ENCODE measurements around the gene POLH. TPM values are rescaled to one million over a fixed set of nuclear protein-coding genes. Genes with fewer than 3 reads are reported as not detected.
A peak's percentile ranks its signal among the peaks of the same experiment; 100 is the strongest.

POLH gene
- total and polyA plus RNA-seq, 2 experiments from 2014 or later = 5.8 to 7.9 TPM

- TF ChIP-seq ZNF462 (CRISPR knock-in tag; IDR thresholded peaks at IDR 0.05) (no peak), EZH2phosphoT487 (IDR thresholded peaks at IDR 0.05; ENCODE audit: unreplicated experiment) (no peak), POLR2AphosphoS5 (IDR thresholded peaks at IDR 0.05; ENCODE audit: low read depth) (peak; percentile 13; the same call in 1 of the 2 replicates), EZH2 (IDR thresholded peaks at IDR 0.05; ENCODE audit: low read depth, unreplicated experiment) (no peak), ZNF114 (CRISPR knock-in tag; IDR thresholded peaks at IDR 0.05) (no peak), STAT1 (IDR thresholded peaks at IDR 0.05; ENCODE audit: unreplicated experiment) (no peak), ZNF331 (CRISPR knock-in tag; IDR thresholded peaks at IDR 0.05; ENCODE audit: low read depth) (no peak), NANOG (IDR thresholded peaks at IDR 0.05; ENCODE audit: borderline replicate concordance) (no peak)
Observed at GRCh38 chr6:43629104-43629504, 53.1 kb downstream of the POLH start, which contains the start of gene GTPBP2 (continued).

- ATAC-seq (peak; percentile 82), DNase-seq (ENCODE audit: low spot score) (peak; percentile 98)
- peak overlapping the region; percentile 88 for H3K4me2 ChIP-seq
- Mint-ChIP-seq H3K4me3 (peak overlapping the region; percentile 96), H3K9me3 (no peaks in the 10 kb centered on the region), H3K4me1 (peaks cover 11% of the 10 kb centered on the region), H3K36me3 (ENCODE audit: low read depth) (peaks cover 24% of the 10 kb centered on the region), H3K27me3 (ENCODE audit: insufficient read depth, low read depth, poor library complexity) (peaks cover 6% of the 10 kb centered on the region), H3K27ac (peak overlapping the region; percentile 100)
- 0 out of 2 replicates have a peak, but pooled peaks cover 10% of the 10 kb centered on the region for H3F3A ChIP-seq (replicated peaks; ENCODE audit: low read depth)
- H3K79me2 ChIP-seq (replicated peaks; ENCODE audit: insufficient read depth) = peaks cover 19% of the 10 kb centered on the region
- no peaks in the 10 kb centered on the region for H3K4me1 ChIP-seq (ENCODE audit: insufficient read depth)
- peaks cover 3% of the 10 kb centered on the region; the same call in 1 of the 2 replicates for H3K36me3 ChIP-seq (ENCODE audit: insufficient read depth)
- peak overlapping the region; percentile 91 for H3K27ac ChIP-seq (ENCODE audit: low read depth)
- H3K27me3 ChIP-seq (ENCODE audit: insufficient read depth) = no peaks in the 10 kb centered on the region
- H4K20me1 ChIP-seq (replicated peaks; ENCODE audit: insufficient read depth) = peaks cover 7% of the 10 kb centered on the region
- peak overlapping the region; percentile 86 for H3K4me3 ChIP-seq
- peak overlapping the region; percentile 83 for H2AFZ ChIP-seq
- no peaks in the 10 kb centered on the region for H3K9me2 ChIP-seq (ENCODE audit: insufficient read depth)
- TF ChIP-seq CTCF (conservative IDR thresholded peaks at IDR 0.05; ENCODE audit: low read depth in 2 of 2) (no peak), POLR2AphosphoS5 (IDR thresholded peaks at IDR 0.05; ENCODE audit: low read depth) (peak; percentile 84), CREB1 (CRISPR knock-in tag; IDR thresholded peaks at IDR 0.05; ENCODE audit: low read depth) (peak; percentile 39; the same call in 1 of the 2 replicates), REST (IDR thresholded peaks at IDR 0.05; ENCODE audit: unreplicated experiment) (no peak), NANOG (IDR thresholded peaks at IDR 0.05; ENCODE audit: borderline replicate concordance) (no peak)
Observed at GRCh38 chr6:43629505-43630300, 53.7 kb downstream of the POLH start.

Data from GM23338 (cell line).